ENCODE data around the gene ONECUT2. TPM values are rescaled to one million over a fixed set of nuclear protein-coding genes. Genes with fewer than 3 reads are reported as not detected.

ONECUT2 gene
- total RNA-seq, 1 experiment from 2014 or later = not detected

DNA sequence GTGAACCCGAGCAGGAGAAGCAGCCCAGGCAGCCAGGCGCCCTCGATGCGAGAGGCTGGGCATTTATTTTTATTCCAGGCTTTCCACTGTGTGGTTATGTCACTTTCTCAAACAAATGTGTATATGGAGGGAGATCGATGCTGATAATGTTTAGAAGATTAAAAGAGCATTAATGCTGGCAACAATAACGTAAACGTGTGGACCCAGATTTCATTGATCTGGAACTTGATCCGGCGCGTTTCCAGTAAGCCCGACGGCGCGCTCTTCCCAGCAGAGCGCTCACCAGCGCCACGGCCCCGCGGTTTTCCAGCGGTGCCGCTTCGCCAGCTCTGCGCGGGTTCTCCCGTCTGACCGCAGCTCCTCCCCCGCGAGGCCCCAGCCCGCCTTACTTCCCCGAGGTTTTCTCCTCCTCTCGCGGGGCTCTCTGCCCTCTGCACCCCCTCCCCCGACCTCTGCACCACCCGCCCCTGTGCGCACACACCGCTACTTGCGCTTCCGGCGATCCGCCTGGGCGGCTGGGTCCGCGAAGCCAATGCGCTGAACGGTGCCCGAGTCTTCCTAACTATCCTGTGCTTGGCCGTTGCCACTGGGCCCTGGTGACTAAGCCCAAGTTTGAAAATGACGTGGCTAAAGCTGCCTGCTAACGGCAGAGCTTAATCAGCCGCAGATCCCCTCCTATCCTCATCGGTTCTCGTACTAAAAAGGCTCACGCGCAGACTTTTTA lies 6.1 kb downstream of the ONECUT2 start:
- in situ Hi-C loops (cut with HindIII; ENCODE audit: low sequenced_read_pairs) = no loop called here
- DNase-seq (ENCODE audit: low spot score) = no peak

DNA sequence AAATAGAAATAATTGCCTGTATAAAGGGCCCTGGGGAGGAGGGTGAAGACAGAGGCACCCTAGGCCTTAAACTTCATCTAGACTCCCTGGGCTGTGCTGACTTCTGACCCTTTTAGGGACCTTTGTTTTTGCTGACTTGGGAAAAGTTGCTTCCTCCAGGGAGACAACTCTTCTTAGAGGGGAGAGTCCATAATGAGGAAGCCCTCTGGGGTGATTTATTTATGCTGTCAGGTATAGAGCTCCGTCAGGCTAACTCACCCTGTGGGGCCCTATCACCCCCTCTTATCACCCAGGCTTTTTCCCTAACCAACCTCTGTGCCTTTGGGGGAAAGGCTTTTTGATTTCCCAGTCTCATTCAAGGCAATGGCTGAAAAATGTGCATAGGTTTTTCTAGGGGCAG lies 8.1 kb downstream of the ONECUT2 start:
- no peak for DNase-seq (ENCODE audit: low spot score)
- in situ Hi-C loops (cut with HindIII; ENCODE audit: low sequenced_read_pairs) = no loop called here

DNA sequence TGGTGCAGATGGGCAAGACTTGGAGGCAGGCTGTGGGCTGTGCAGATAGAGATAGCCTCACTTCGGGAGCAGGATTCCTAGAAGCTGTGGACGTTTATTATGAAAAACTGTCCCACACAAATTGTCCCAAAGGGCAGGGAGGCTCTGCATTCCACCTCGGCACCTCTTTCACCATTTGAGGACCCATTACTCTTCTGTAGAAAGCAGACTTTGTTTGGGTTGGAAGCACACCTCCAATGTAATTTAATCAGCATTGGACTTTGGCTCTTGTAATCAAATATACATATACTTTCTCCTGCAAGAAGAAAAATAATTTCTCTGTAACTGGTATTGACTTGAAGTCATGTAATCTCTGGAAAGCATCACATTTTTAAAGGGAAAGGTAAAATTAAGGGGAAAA lies 8.5 kb downstream of the ONECUT2 start:
- DNase-seq (ENCODE audit: low spot score) = no peak
- in situ Hi-C loops (cut with HindIII; ENCODE audit: low sequenced_read_pairs) = no loop called here

DNA sequence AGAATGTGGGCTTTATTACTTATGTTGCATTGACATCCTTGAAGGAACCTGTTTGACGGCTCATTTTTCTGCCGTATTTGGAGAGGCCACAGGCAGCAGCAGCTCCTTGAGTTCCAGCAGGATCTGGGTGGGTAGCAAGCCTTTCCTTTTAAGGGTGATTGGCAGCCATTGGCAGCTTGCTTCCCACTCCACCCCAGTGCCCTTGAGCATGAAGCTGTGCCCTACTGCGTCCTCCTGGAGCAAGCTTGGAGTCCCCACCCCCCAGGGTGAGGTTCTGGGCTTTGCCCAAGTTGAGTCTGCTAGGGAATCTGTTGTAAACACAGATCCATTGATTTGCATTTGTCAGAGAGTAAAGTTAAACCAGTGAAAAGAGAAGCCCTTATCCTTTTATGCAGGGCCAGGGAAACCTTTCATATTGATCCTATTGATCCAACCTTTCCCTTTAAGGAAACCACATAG lies 9.2 kb downstream of the ONECUT2 start:
- in situ Hi-C loops (cut with HindIII; ENCODE audit: low sequenced_read_pairs) = no loop called here
- no peak for DNase-seq (ENCODE audit: low spot score)

DNA sequence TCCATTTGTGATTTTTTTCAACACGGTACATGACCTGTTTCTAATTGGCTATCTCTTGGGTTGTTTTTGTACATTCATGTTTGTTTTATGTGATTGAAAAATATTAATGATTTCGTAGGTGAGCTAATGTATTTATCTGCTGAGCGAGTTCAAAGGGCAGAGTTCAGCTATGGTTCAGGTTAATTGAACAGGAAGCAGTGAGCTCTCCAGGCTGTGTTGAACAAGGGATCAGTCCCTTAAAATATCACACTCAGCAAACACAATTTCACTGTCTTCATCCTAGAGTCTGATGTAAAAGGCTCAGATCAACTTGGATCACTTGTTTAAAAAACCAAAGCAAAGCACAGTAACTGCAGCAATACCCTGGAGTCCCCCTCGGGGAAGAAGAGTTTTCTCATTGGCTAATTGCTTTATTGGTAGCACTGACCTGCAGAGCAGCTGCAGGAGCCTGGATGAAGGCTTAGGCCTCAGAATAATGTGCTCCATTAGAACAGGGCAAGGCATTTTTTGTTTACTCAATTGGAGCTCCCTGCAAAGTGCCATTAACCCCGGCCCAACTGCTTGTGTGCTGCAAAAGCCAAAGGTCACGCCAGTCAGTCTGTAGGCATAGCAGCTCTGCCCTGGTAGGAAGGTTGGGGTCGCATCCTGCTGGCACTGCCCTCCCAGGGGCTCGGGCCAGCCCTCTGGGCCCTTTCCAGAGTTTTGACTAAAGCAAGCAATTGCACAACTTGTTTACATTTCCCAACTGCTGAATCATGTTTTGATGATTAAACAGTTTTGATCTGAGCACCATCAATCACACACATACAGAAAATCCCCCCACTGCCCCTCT lies 10.5 kb downstream of the ONECUT2 start:
- DNase-seq (ENCODE audit: low spot score) = no peak
- in situ Hi-C loops (cut with HindIII; ENCODE audit: low sequenced_read_pairs) = no loop called here

DNA sequence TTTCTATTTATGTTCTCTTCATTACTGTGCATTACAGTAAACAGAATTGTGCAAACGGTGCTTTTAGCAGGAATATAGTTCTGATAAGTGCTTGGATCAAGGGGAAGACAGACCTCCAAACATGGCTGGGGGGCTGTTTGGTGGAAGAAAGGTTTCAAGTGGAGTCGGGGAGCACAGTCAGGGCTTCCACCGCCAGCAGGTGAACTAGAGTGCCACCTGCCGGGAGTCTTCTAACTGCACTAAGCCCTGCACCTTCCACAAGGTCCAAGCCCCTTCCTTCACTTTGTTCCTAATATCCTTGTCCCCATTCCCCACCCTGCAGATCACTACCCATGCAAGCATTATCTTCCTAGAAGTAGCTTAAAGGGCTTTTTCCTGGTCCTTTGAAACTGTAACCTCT lies 11.1 kb downstream of the ONECUT2 start:
- peak; percentile 40 for DNase-seq (ENCODE audit: low spot score)
- in situ Hi-C loops (cut with HindIII; ENCODE audit: low sequenced_read_pairs) = no loop called here

DNA sequence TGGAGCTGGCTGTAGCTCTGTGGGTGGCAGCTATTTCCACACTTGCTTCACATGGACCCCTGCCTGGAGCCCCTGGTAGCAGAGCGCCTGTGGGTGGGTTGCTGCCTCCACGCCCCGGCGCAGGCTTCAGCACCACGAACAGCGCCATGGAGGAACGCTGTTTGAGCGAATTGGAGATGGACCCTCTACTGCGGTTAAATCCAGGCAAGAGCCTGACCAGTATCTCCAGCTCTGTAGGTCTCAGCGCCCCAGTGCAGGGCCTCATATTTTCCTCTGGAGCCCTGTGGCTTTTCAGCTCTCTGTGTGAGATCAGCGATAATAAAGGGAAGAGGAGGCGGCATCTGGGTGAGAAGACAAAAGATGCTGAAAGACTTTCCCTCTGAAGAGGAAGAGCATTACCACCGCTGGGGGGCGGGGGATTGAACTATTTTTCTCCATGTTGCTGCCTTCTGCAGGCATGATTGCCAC lies 12.0 kb downstream of the ONECUT2 start:
- in situ Hi-C loops (cut with HindIII; ENCODE audit: low sequenced_read_pairs) = no loop called here
- DNase-seq (ENCODE audit: low spot score) = no peak

DNA sequence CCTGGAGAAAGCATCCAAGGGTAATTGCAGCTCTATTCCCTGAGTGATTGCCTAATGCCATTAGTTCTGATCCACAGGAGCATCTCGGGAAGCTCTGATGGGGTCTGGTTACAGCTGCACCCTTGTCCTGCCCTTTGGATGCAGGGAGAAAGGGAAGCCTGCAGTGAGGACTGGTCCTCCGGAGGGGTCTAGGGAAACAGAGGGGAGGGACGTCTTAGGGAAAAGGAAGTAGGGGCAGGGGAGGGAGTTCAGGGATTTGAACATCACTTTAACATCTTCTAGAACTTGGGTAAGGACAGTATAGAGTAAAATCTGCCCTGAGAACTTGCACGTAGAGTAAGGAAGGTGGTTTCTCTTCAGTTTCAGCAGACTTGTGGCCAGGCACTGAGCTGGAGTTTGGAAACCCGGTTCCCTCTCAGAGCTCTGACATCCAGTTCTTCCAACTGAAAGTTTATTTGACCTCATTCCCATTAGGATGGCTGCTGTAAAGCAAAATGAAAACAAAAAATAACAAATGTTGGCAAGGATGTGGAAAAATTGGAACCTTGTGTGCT lies 20.5 kb downstream of the ONECUT2 start:
- DNase-seq (ENCODE audit: low spot score) = no peak
- in situ Hi-C loops (cut with HindIII; ENCODE audit: low sequenced_read_pairs) = no loop called here

DNA sequence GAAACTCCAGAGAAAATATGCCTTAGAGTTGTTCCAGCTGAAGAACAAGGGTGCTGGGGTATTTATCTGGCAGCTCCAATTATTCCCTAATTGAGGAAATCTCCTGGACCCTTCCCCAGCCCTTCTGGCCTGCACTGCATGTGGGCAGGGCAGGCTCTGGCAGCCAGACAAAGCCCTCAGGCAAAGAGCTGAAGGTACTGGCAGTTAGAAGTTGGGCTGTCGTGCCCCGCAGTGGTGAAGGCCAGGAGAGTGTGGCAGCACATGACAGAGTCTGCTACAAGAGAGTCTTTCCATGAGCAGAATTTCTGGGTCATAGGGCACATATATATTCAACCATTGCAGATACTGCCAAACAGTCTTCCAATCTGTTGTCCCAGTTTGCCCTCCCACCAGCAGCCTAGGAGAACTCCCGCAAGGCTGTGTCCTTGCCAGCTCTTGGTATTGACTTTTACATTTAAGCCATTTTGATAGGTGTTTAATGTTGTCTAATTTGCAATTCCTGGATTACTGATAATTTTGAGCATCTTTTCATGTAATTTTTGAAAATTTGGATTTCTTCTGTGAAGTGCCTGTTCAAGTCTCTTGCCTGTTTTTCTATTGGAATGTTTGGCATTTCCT lies 26.6 kb downstream of the ONECUT2 start:
- in situ Hi-C loops (cut with HindIII; ENCODE audit: low sequenced_read_pairs) = no loop called here
- DNase-seq (ENCODE audit: low spot score) = no peak

DNA sequence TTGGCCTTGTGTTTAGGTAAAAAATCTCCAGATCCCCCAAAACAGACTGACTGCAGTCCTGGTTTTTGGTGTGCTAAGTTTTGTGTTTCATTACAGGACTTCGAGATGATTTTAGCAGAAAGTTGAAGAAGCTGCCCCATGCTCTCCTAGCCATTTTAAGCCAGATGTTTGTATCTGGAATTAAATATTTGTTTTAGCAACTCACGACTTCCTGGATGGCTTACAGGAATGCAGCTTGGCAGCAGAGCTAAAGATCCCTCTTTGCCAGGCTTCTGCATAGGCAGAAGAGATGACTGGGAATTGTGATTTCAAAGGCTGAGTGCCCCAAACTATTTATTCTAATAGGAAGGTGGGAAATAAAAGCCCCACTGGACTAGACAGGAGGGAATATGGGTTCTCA lies 31.1 kb downstream of the ONECUT2 start:
- DNase-seq (ENCODE audit: low spot score) = no peak
- in situ Hi-C loops (cut with HindIII; ENCODE audit: low sequenced_read_pairs) = no loop called here

DNA sequence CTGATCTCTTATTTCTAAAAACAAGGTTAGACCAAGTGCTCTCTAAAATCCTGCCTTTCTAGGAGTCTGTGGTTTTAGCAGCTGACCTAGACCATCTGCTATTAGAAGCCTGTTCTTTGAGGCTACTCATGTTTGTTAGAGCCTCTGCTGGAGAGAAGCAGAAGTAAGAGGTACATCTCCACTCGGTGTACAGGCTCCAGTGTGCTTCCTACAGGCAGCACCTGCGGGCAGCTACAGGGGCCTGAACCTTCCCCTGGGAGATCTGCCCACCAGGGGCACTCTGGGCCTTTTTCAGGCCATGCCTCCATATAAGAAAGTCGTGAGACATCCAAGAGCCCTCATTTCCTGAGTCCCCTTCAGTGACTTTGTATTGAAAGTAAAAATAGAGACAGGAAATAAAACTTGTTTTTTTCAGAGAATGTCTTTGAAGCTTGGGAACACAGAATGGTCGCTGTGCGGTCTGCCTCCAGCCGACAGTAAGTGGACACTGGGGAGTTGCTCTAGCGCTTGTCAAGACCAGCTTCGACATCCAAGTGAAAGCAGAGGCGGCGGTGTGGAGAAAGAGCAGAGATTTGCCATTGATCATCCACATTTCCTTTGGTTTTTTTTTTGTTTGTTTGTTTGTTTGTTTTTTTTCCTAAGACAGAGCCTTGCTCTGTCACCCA lies 31.7 kb downstream of the ONECUT2 start:
- DNase-seq (ENCODE audit: low spot score) = no peak
- in situ Hi-C loops (cut with HindIII; ENCODE audit: low sequenced_read_pairs) = no loop called here

DNA sequence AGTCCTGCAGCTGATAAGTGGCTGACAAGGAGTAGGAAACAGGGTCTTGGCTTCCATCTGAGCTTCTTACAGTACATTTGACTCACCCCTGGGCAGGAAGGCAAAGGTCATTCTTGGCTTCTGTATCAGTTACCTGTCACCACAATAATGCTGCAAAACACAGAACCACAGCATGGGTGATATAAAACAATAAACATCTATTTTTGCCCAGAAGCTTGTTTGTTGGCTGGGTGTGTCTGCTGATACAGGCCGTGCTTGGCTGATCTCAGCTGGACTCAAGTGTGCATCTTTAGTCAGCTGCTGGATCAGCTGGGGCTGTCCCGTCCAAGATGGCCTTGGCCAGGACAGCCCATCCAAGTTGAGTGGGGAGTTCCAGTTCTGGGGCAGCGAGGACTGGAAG lies 34.7 kb downstream of the ONECUT2 start:
- in situ Hi-C loops (cut with HindIII; ENCODE audit: low sequenced_read_pairs) = no loop called here
- no peak for DNase-seq (ENCODE audit: low spot score)

DNA sequence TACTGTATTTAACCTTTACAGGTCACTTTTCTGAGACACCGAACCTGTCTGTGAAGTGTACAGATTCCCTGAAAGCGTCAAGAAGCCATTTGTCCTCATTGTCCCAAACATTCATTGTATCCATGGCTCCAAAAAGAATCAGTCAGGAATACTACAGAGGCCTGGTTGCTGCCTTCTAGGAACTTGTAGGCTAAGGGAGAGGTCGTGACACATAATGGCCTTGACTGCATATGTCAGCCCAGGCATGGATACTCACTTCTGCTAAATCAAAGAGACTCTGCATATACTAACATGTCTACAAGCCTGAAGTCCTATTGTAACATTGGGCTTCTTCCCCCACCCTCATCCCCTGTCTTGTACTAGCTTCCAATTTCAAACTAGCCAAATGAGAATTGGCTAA lies 40.2 kb downstream of the ONECUT2 start:
- in situ Hi-C loops (cut with HindIII; ENCODE audit: low sequenced_read_pairs) = no loop called here
- DNase-seq (ENCODE audit: low spot score) = no peak

DNA sequence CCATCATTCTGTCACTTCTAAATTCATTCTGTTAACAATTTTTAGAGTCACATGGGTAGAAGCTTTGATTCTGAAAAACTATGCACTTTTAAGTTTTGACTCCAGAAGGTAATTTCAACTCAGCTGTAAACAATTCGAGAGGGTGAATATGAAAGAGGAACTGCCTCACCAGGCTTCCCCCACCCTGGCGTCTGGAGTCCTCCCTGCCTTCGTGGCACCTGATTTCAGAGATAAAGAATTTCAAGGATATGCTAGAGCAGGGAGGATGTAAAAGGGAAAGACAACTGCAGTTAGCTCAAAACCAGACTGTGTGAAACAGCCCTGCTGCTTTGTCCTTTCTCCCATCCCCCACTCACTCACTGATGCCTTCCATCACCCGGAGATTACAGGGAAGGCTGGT lies 40.7 kb downstream of the ONECUT2 start:
- DNase-seq (ENCODE audit: low spot score) = no peak
- in situ Hi-C loops (cut with HindIII; ENCODE audit: low sequenced_read_pairs) = no loop called here

DNA sequence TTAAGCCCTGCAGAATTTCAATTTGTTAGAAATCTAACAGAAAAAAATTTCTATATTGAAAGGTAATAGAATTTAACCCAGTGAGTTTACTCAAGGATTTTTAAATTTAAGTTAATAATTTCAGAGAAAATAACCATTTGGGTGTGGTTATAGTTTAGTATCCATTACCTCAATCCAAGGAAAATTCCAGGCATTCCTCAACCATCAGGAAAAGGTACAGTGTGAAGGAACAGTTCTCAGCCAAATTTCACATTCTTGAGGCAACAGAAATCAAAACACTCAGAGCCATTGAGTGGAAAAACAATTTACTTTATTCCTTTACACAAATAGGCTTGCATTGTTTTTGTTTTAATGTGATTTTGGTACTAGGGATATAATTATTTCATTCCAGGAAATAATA lies 45.6 kb downstream of the ONECUT2 start:
- in situ Hi-C loops (cut with HindIII; ENCODE audit: low sequenced_read_pairs) = no loop called here
- DNase-seq (ENCODE audit: low spot score) = no peak

DNA sequence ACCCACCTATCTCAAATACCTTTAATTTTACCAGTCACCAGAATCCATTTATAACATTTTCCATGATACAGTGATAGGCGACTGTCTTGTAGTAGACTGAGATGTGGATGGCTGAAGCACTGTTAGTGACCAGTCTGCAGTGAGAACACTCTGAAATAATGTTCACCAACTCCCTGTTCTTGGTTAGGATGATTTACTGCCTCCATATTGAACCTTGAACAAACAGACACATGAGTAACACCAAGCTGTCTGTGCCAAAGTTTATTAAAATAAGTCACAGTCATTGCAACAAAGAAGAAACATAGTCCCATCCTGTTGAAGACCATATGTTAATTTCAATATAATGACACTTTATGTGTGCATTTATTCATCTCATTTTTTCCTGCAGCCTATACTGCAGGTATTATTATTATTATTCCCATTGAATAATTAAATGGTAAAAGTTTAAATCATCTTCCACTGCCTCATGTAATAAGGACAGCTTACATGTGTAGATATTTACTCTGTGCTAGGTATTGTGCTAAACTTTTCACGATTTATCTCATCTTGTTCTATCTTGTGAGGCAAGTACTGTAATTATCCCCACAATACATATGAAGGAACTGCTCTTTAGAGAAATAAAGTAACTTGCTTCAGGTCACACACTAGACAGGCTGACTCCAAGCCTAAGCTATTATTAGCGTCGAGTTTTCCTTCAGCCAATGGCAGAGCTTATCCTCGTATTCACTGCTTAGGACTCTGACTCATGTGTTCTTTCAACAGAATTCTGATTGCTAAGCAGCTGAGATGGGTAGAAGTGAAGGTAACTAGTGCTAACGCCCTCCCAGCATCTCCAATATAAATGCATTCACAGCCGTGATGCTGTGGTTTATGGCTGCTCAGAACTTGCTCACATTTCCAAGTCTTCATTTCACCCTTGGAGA lies 62.5 kb downstream of the ONECUT2 start:
- no peak for DNase-seq (ENCODE audit: low spot score)
- in situ Hi-C loops (cut with HindIII; ENCODE audit: low sequenced_read_pairs) = no loop called here

DNA sequence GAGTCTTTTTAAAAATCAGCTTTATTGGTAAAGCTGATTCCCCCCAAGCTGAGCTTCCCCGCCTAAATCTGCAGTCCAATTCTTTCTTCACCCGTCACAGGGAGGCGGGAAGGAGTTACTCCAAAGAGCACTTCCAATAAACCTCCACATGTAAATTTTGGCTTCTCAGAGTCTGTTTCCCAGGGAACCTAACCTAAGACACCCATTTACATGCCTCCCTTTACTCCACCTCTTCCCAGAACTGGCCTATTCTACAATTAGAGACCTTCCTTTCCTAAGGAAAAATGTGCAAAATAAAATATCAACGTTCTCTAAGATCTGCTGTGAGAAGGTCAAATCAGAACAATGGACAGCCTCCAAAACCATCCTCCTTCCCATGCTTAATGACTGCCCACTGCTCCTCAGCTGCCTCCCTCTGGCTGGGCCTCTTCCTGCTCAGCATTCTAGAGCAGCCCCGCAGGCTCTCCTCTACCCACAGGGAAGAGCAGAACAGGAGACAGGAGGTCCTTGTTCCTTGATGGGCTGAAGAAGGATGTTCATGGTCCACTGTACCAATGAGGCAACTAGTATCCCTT lies 63.6 kb downstream of the ONECUT2 start:
- no peak for DNase-seq (ENCODE audit: low spot score)
- in situ Hi-C loops (cut with HindIII; ENCODE audit: low sequenced_read_pairs) = no loop called here

DNA sequence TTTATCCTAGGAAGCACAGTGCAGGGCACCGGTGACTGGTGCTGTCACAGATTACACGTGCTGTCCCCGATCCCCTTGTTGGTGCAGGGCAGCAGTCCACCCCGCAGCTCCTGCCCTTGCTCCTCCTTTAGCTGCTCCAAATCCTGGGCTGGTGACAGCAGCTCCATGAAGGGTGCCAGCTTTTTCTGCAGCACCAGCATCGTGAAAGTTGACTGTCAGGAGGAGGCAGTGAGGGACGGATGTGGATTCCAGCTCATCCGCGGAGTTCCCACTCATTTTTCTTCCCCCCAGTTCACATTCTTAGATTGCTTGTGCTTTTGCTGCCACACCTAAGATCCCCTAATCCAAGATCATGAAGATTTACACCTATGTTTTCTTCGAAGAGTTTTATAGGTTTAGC lies 67.5 kb downstream of the ONECUT2 start:
- no peak for DNase-seq (ENCODE audit: low spot score)
- in situ Hi-C loops (cut with HindIII; ENCODE audit: low sequenced_read_pairs) = no loop called here
